Testis (tissue), 3 donors: ENCODE data around the gene HMX2. TPM values are rescaled to one million over a fixed set of nuclear protein-coding genes. Genes with fewer than 3 reads are reported as not detected.

Source experiments
- DNase-seq: peaks from one replicate; pipeline ENCODE4 v3.0.0-alpha.2; 2019
- H3K27ac ChIP-seq, 2 donors: fragments of 200-600 bp; sonication (generic); one replicate each; pipeline ENCODE4 v1.5.1; 2019
- H3K27me3 ChIP-seq: fragments of 200-600 bp; sonication (generic); one replicate; pipeline ENCODE4 v1.5.1; 2019
- H3K36me3 ChIP-seq: fragments of 200-600 bp; sonication (generic); one replicate; pipeline ENCODE4 v1.5.1; 2017; ENCODE audit warnings: low read depth; ENCODE audit errors: missing control alignments
- H3K4me1 ChIP-seq: fragments of 200-600 bp; sonication (generic); one replicate; pipeline ENCODE4 v1.5.1; 2019
- H3K4me3 ChIP-seq, 2 donors: fragments of 200-600 bp; sonication (generic); one replicate each; pipeline ENCODE4 v1.5.1; 2017 to 2019
- H3K9me3 ChIP-seq: fragments of 200-600 bp; sonication (generic); one replicate; pipeline ENCODE4 v1.5.1; 2017
- CTCF ChIP-seq, 3 experiments: fragments of 450-650 bp in 2 of 3; fragments of 200-600 bp in 1 of 3; sonication (generic) in 1 of 3; IDR thresholded peaks; one replicate each; pipeline ENCODE4 v1.5.1; 2016 to 2019; ENCODE audit warnings: antibody characterized with exemption in 3 of 3, mild to moderate bottlenecking in 2 of 3, moderate library complexity in 1 of 3
- POLR2A ChIP-seq: fragments of 450-650 bp; IDR thresholded peaks from one replicate; pipeline ENCODE4 v1.6.1; 2017; ENCODE audit warnings: antibody characterized with exemption, mild to moderate bottlenecking, moderate library complexity
- WGBS, 2 donors: methylation state at CpG; one replicate each; pipeline ENCODE4 v1.1.5; 2018; 5-methylcytosine and 5-hydroxymethylcytosine counted together
- intact Hi-C: fragments of 100-400 bp; cut with DNase I; formaldehyde crosslinking; loops from one replicate; pipeline ENCODE4 v1.15.1; 2023; ENCODE audit warnings: low total_unique reads
- polyA plus RNA-seq: library from polyadenylated mRNA; stranded (reverse); fragments of 350-450 nt; fragmentation: Illumina TruSeq; extraction: RNeasy Lipid Tissue Mini Kit (QIAGEN cat#74804); gene quantifications from one replicate; pipeline ENCODE4 v1.2.3, GENCODE V29; 2014; ENCODE audit warnings: low read depth, low replicate concordance; ENCODE audit not compliant: insufficient read depth
- total RNA-seq, 2 donors: library from RNA; depleted of rRNA; stranded (reverse); fragments of >200 nt; gene quantifications; one replicate each; pipeline ENCODE4 v1.2.3, GENCODE V29; 2016

HMX2 gene
- total and polyA plus RNA-seq, 3 donors from 2014 or later, result 0.19 to 0.47 TPM; not detected in 1

- Histone ChIP-seq H3K9me3 (no peaks in the 10 kb centered on the region), H3K4me1 (peaks cover 3% of the 10 kb centered on the region), H3K27me3 (peaks cover 4% of the 10 kb centered on the region), H3K4me3 (no peak overlapping the region), H3K36me3 (no peaks in the 10 kb centered on the region), H3K27ac (no peak overlapping the region)
- TF ChIP-seq POLR2A (no peak), CTCF (IDR thresholded peaks at IDR 0.05) (no peak)
- no peak for DNase-seq
- intact Hi-C loops, result no loop called here
- WGBS, 2 donors, result 79 to 91% methylated on average over 4 of the region's 4 CpGs
These were observed 18.2 kb upstream of the HMX2 start for GRCh38 chr10:123129618-123130271.

DNA sequence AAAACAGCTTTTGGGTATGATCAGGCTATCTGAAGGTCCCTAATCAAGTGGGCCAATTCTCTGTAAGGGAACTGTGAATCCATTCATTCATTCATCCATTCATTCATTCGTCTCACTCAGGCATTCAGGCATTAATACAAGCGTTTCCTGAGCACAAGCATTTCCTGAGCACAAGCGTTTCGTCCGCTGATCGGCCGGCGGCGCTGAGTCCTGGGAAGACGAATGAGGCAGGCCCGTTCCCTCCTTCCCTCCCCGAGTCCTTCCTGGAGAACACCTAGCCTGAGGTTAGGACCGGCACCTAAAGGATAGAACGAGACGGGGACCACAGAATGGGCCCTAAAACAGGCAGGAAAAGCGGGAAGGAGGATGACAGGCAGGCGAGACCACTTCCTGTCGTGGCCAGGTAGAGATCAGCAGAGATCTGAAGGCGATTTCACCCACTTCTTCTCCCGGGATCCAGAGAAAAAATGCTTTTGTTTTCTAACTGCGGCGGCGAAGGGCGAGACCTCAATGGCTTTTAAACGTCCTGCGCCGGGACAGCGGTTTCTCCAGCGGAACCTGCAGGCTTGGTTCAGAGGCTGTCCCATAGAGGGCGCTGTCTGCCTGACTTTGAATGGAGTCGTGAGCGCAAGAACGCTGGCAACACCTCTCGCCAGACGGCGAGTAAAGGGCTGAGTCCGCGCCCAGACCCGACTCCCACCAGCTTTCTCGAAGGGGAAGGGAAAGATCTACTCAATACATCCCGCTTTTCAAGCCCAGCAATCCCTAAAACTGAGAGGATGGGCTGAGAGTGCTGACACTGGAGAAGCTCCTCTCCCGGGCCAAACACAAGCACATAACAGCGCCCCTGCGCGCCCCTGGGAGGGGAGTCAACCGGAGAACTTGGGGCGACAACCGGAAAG is 15.1 kb upstream of the HMX2 start:
- Histone ChIP-seq H3K4me3 (no peak overlapping the region), H3K4me1 (peaks cover 12% of the 10 kb centered on the region), H3K9me3 (no peaks in the 10 kb centered on the region), H3K27me3 (peaks cover 4% of the 10 kb centered on the region), H3K27ac (no peak overlapping the region), H3K36me3 (no peaks in the 10 kb centered on the region)
- DNase-seq, result peak; percentile 93
- intact Hi-C loops, result no loop called here
- 1 to 5% methylated on average over 29 to 48 of the region's 48 CpGs for WGBS, 2 donors
- TF ChIP-seq POLR2A (no peak), CTCF (IDR thresholded peaks at IDR 0.05) (peak; percentile 71 to 93 (median 84))

DNA sequence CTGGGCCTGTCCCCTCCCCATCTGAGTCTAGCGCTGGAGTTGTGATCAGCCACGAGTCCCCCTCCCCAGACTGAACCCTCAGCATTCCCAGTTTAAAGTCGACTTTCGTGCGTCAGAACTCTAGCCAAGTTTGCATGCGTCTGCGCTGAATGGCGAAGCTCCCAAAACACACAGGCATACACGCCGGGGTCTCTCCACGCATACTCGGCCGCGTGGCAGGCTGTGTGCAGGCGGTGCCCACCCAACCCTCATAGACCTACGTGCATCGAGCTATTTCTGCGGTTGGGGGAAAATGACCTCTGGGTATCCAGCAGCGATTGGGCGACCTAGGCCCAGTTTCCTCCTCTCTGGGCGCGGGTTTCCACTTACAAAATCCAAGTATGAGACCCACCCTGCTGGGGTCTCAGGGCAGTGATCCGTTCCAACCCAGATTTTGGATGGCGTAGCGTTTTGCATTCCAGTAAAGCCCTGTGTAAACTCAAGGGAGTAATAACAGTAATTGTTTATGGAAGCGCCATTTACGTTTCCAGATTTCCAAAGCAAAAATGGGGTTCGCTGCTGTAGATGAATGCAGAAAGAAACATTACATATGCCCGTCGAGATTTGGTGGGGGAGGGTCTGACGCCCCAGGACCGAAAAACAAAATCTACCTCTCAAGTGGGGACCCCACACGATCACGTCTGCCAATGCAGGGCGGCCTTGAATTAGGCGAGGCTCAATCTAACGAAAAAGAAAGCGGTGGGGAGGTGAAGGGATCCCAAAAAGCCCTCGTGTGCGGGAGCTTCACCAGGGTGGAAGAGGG is 14.2 kb upstream of the HMX2 start:
- TF ChIP-seq CTCF (IDR thresholded peaks at IDR 0.05), result no peak
- TF ChIP-seq POLR2A, result no peak
- no peak for DNase-seq
- Histone ChIP-seq H3K9me3 (no peaks in the 10 kb centered on the region), H3K36me3 (no peaks in the 10 kb centered on the region), H3K27ac (no peak overlapping the region), H3K27me3 (peaks cover 4% of the 10 kb centered on the region), H3K4me1 (peaks cover 12% of the 10 kb centered on the region), H3K4me3 (no peak overlapping the region)
- intact Hi-C loops, result no loop called here
- WGBS, 2 donors, result 5 to 6% methylated on average over 22 to 40 of the region's 40 CpGs

GRCh38 chr10:123134343-123134914 is 13.5 kb upstream of the HMX2 start:
- intact Hi-C loops, result no loop called here
- no peaks in the 10 kb centered on the region for H3K36me3 ChIP-seq
- no peak overlapping the region for H3K27ac ChIP-seq
- TF ChIP-seq POLR2A (no peak), CTCF (IDR thresholded peaks at IDR 0.05) (no peak)
- H3K4me3 ChIP-seq, result peak overlapping the region in 1 of 2 donors; percentile 24
- no peak for DNase-seq
- peaks cover 9% of the 10 kb centered on the region for H3K27me3 ChIP-seq
- H3K4me1 ChIP-seq, result peaks cover 12% of the 10 kb centered on the region
- WGBS, 2 donors, result 2 to 4% methylated on average over 38 to 42 of the region's 42 CpGs
- H3K9me3 ChIP-seq, result no peaks in the 10 kb centered on the region
